GM18907 (cell line): ENCODE results near the gene FASTK.

ENCODE experiments used
- ATAC-seq: cut with Tn5 transposase; IDR thresholded peaks from one replicate; pipeline ENCODE4 v1.9.1; 2021; ENCODE audit warnings: mild to moderate bottlenecking, moderate library complexity; ENCODE audit not compliant: unreplicated experiment

The FASTK gene

GRCh38 chr7:151083071-151083823 lies 2.6 kb upstream of the FASTK start, which contains the start of gene TMUB1:
TSS of gene TMUB1 (minus strand) at chr7:151083493. CDS start at chr7:151082563, 930 bp downstream.
- peak; percentile 44 for ATAC-seq

- no peak for ATAC-seq
These were observed 1.8 kb upstream of the FASTK start for GRCh38 chr7:151082141-151083070.

GRCh38 chr7:151081170-151082101 lies 827 bp upstream of the FASTK start:
- no peak for ATAC-seq

- ATAC-seq: peak; percentile 4
These were observed 515 bp downstream of the FASTK start for GRCh38 chr7:151080067-151080521.

- ATAC-seq: no peak
These were observed 1.3 kb downstream of the FASTK start for GRCh38 chr7:151079199-151079910.

- ATAC-seq: no peak
These were observed 2.2 kb downstream of the FASTK start for GRCh38 chr7:151078233-151079040.

- no peak for ATAC-seq
These were observed 2.8 kb downstream of the FASTK start for GRCh38 chr7:151077705-151078232.

- ATAC-seq: no peak
These were observed 3.5 kb downstream of the FASTK start for GRCh38 chr7:151076863-151077704.

GRCh38 chr7:151075978-151076426 lies 4.6 kb downstream of the FASTK start:
- no peak for ATAC-seq

GRCh38 chr7:151075662-151075971 lies 5.0 kb downstream of the FASTK start:
- no peak for ATAC-seq

GRCh38 chr7:151074817-151075661 lies 5.6 kb downstream of the FASTK start:
- no peak for ATAC-seq

- no peak for ATAC-seq
These were observed 6.6 kb downstream of the FASTK start for GRCh38 chr7:151073990-151074389.

GRCh38 chr7:151071032-151071866 lies 9.4 kb downstream of the FASTK start:
- ATAC-seq: no peak

- ATAC-seq: no peak
These were observed 10.0 kb downstream of the FASTK start for GRCh38 chr7:151070574-151070960.

GRCh38 chr7:151069841-151070573 lies 10.6 kb downstream of the FASTK start:
- no peak for ATAC-seq
